Smooth muscle cell (in vitro differentiated cells): Measurements from ENCODE around the gene ALDH16A1. TPM values are rescaled to one million over a fixed set of nuclear protein-coding genes. Genes with fewer than 3 reads are reported as not detected.

Source experiments
- DNase-seq: peaks from one replicate; lab custom pipeline; 2025; ENCODE audit not compliant: unreplicated experiment; lab: John Stamatoyannopoulos, UW
- H2AFZ ChIP-seq: fragments of 200-600 bp; sonication (generic); 2 replicates; pipeline ENCODE4 v1.6.0; 2016; ENCODE audit warnings: antibody characterized with exemption, low read depth, mild to moderate bottlenecking
- H3F3A ChIP-seq: fragments of 200-600 bp; sonication (generic); 2 replicates; pipeline ENCODE4 v1.6.0; 2017; ENCODE audit warnings: antibody characterized with exemption, low read depth
- H3K27ac ChIP-seq: fragments of 200-600 bp; sonication (generic); 2 replicates; pipeline ENCODE4 v1.5.1; 2016; ENCODE audit warnings: low read depth, mild to moderate bottlenecking
- H3K27me3 ChIP-seq: fragments of 200-600 bp; sonication (generic); 2 replicates; pipeline ENCODE4 v1.6.1; 2016; ENCODE audit warnings: low read depth, mild to moderate bottlenecking
- H3K36me3 ChIP-seq: fragments of 200-600 bp; sonication (generic); 2 replicates; pipeline ENCODE4 v1.5.1; 2016; ENCODE audit warnings: low read depth
- H3K4me1 ChIP-seq: fragments of 200-600 bp; sonication (generic); 2 replicates; pipeline ENCODE4 v1.5.1; 2016; ENCODE audit warnings: low read depth
- H3K4me2 ChIP-seq: fragments of 200-600 bp; sonication (generic); 2 replicates; pipeline ENCODE4 v1.6.0; 2016; ENCODE audit warnings: mild to moderate bottlenecking
- H3K4me3 ChIP-seq: fragments of 200-600 bp; sonication (generic); 2 replicates; pipeline ENCODE4 v1.5.1; 2016; ENCODE audit warnings: mild to moderate bottlenecking
- H3K79me2 ChIP-seq: fragments of 200-600 bp; sonication (generic); 2 replicates; pipeline ENCODE4 v1.6.0; 2016; ENCODE audit warnings: low read depth, mild to moderate bottlenecking
- H3K9ac ChIP-seq: fragments of 200-600 bp; sonication (generic); 2 replicates; pipeline ENCODE4 v1.6.0; 2016; ENCODE audit warnings: low read depth
- H3K9me3 ChIP-seq: fragments of 200-600 bp; sonication (generic); replicated peaks from 2 replicates; pipeline ENCODE4 v1.5.1; 2016; ENCODE audit warnings: low read depth
- H4K20me1 ChIP-seq: fragments of 200-600 bp; sonication (generic); 2 replicates; pipeline ENCODE4 v1.6.0; 2016; ENCODE audit warnings: low read depth
- WGBS: methylation state at CpG from one replicate; pipeline ENCODE4 v1.1.7; 2016; ENCODE audit warnings: low lambda C conversion rate; 5-methylcytosine and 5-hydroxymethylcytosine counted together
- polyA plus RNA-seq: library from polyadenylated mRNA; unstranded; fragments of >200 nt; fragmentation: Nextera tagmentation; extraction: Ambion mirVana; gene quantifications from 2 replicates; pipeline ENCODE4 v1.2.1, GENCODE V29; 2016
- total RNA-seq: library from RNA; depleted of rRNA; stranded (reverse); fragments of >200 nt; gene quantifications from 2 replicates; pipeline ENCODE4 v1.2.3, GENCODE V29; 2014
- TF ChIP-seq, protein P1 (sequence below): fragments of 200-600 bp; sonication (generic); IDR thresholded peaks from 2 replicates; pipeline ENCODE4 v1.5.1; 2017; ENCODE audit warnings: borderline replicate concordance, mild to moderate bottlenecking, antibody characterized with exemption; ENCODE audit not compliant: insufficient read depth, poor library complexity, severe bottlenecking

Gene ALDH16A1
- total and polyA plus RNA-seq, 2 experiments from 2014 or later: 10.5 to 24.6 TPM

DNA sequence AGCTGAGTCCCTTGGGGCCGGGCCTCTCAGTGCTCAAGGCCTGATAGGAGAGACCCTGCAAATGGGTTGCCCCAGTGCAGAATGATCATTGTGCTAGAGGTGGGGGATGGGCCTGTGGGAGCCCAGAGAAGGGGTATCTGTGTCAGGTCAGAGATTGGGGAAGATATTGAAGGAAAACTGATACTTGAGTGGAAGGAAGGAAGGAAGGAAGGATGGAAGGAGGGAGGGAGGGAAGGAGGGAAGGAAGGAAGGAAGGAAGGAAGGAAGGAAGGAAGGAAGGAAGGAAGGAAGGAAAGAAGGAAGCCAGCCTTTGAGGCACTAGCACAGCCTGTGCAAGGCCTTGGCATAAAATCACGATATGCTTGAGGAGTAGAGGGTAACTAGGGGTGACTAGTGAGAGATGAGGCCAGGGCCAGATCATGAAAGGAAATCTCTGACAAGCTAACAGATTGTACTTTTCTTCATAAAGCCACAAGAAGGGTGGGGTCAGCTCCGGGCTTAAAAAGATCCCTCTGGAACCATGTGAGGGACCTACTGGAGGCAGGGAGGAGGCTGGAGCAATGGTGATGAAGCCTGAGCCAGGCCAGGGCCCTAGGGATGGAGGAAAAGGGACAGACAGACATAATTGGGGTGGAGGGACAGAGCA is 41.2 kb upstream of the ALDH16A1 start:
- Histone ChIP-seq H3F3A (no peaks in the 10 kb centered on the region), H3K4me3 (no peak overlapping the region), H3K79me2 (no peaks in the 10 kb centered on the region), H3K9me3 (no peaks in the 10 kb centered on the region), H3K4me1 (no peaks in the 10 kb centered on the region), H3K4me2 (no peak overlapping the region), H3K9ac (no peak overlapping the region), H4K20me1 (no peaks in the 10 kb centered on the region), H3K27ac (no peak overlapping the region), H3K36me3 (no peaks in the 10 kb centered on the region), H3K27me3 (no peaks in the 10 kb centered on the region), H2AFZ (no peak overlapping the region)
- no peak for DNase-seq
- WGBS: 90% methylated on average over 3 of the region's 3 CpGs
- TF ChIP-seq, protein P1, sequence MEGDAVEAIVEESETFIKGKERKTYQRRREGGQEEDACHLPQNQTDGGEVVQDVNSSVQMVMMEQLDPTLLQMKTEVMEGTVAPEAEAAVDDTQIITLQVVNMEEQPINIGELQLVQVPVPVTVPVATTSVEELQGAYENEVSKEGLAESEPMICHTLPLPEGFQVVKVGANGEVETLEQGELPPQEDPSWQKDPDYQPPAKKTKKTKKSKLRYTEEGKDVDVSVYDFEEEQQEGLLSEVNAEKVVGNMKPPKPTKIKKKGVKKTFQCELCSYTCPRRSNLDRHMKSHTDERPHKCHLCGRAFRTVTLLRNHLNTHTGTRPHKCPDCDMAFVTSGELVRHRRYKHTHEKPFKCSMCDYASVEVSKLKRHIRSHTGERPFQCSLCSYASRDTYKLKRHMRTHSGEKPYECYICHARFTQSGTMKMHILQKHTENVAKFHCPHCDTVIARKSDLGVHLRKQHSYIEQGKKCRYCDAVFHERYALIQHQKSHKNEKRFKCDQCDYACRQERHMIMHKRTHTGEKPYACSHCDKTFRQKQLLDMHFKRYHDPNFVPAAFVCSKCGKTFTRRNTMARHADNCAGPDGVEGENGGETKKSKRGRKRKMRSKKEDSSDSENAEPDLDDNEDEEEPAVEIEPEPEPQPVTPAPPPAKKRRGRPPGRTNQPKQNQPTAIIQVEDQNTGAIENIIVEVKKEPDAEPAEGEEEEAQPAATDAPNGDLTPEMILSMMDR: no peak

DNA sequence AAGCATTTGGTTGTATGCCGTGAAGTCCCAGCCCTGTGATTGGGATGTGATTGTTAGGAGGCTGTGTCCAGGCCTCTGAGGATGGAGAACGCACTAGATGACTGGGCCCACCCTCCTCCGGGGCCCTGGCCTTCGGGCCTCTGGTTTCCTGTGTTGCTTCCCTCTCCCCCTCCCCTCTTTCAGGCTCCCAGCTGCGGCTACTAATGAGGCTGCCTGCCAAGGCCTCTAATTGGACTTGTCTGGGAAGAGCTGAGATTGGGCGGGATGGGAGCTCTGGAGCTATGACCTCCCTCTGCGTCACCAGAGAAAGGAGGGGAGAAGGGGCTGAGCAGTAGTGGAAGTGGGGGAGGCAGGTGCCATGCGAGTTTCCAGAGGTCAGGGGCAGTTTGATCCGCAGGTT is 39.7 kb upstream of the ALDH16A1 start:
- no peaks in the 10 kb centered on the region for H3K4me1 ChIP-seq
- DNase-seq: no peak
- H3K9ac ChIP-seq: no peak overlapping the region
- H3K9me3 ChIP-seq: no peaks in the 10 kb centered on the region
- TF ChIP-seq, protein P1: no peak
- H2AFZ ChIP-seq: no peak overlapping the region
- no peak overlapping the region for H3K4me3 ChIP-seq
- no peaks in the 10 kb centered on the region for H3F3A ChIP-seq
- no peaks in the 10 kb centered on the region for H3K36me3 ChIP-seq
- H3K27ac ChIP-seq: no peak overlapping the region
- H3K4me2 ChIP-seq: no peak overlapping the region
- WGBS: 51% methylated on average over 9 of the region's 9 CpGs
- no peaks in the 10 kb centered on the region for H3K79me2 ChIP-seq
- H3K27me3 ChIP-seq: peaks cover 8% of the 10 kb centered on the region
- no peaks in the 10 kb centered on the region for H4K20me1 ChIP-seq

DNA sequence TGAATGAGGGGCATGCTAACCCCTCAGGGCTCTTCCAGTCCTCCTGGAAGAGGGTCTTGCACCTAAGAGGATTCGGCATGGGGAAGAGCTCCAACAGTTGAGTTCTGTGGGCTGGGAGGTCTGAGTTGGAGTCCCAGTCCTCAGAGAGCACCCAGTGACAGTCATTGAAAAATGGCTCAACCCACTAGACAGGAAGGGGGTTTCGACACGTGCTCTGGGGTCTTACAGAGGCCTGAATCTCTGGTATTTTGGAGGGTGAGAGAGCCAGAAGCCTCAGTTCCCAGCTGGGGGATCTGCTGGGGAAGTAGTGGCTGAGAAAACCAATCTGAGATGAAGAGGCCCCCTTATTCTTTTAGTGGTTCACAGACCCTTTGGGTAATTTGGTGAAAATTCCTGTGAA is 38.8 kb upstream of the ALDH16A1 start:
- Histone ChIP-seq H3K79me2 (no peaks in the 10 kb centered on the region), H3K4me3 (no peak overlapping the region), H3K27ac (no peak overlapping the region), H3F3A (no peaks in the 10 kb centered on the region), H2AFZ (no peak overlapping the region), H3K27me3 (peaks cover 17% of the 10 kb centered on the region), H3K4me1 (no peaks in the 10 kb centered on the region), H3K9ac (no peak overlapping the region), H3K9me3 (no peaks in the 10 kb centered on the region), H4K20me1 (no peaks in the 10 kb centered on the region), H3K4me2 (no peak overlapping the region), H3K36me3 (no peaks in the 10 kb centered on the region)
- 95% methylated on average over 3 of the region's 3 CpGs for WGBS
- TF ChIP-seq, protein P1: no peak
- no peak for DNase-seq
